K562 (cell line): ENCODE results near the gene RTL10. TPM values are rescaled to one million over a fixed set of nuclear protein-coding genes. Genes with fewer than 3 reads are reported as not detected.

Source experiments
- ERF ChIP-seq: fragments of 450-650 bp; formaldehyde crosslinking; IDR thresholded peaks from 2 replicates; pipeline ENCODE4 v1.4.0; 2020; ENCODE audit warnings: mild to moderate bottlenecking, mixed read lengths
- HDAC3 ChIP-seq: fragments of 450-650 bp; IDR thresholded peaks from 2 replicates; pipeline ENCODE4 v1.6.1; 2018; ENCODE audit warnings: borderline replicate concordance, mild to moderate bottlenecking, moderate library complexity; ENCODE audit not compliant: partially characterized antibody
- MXI1 ChIP-seq: IDR thresholded peaks from 2 replicates; pipeline ENCODE4 v1.6.1; 2011; ENCODE audit warnings: low read depth, mild to moderate bottlenecking, improper control_type of control experiment, low read length
- NFYB ChIP-seq: IDR thresholded peaks from 2 replicates; pipeline ENCODE4 v1.6.1; 2011; ENCODE audit warnings: mild to moderate bottlenecking, moderate library complexity; ENCODE audit not compliant: insufficient read length; ENCODE audit errors: extremely low read depth
- POLR3A ChIP-seq: IDR thresholded peaks from 2 replicates; pipeline ENCODE4 v1.6.1; 2011; ENCODE audit warnings: borderline replicate concordance, mild to moderate bottlenecking, moderate library complexity; ENCODE audit not compliant: insufficient read length, insufficient read depth; ENCODE audit errors: extremely low read depth
- PURB ChIP-seq: sonication (generic); formaldehyde crosslinking; IDR thresholded peaks from 2 replicates; pipeline ENCODE4 v1.9.0; 2021; ENCODE audit warnings: low read depth, mild to moderate bottlenecking, missing genetic modification reagents
- SAFB2 ChIP-seq: fragments of 200-400 bp; formaldehyde crosslinking; IDR thresholded peaks from 2 replicates; pipeline ENCODE4 v1.6.1; 2018; ENCODE audit warnings: borderline replicate concordance, low read length, low read depth, moderate library complexity; ENCODE audit not compliant: severe bottlenecking
- ZC3H8 ChIP-seq: fragments of 450-650 bp; IDR thresholded peaks from 2 replicates; pipeline ENCODE4 v1.6.1; 2017
- ZKSCAN3 ChIP-seq: fragments of 250-450 bp; sonication (Bioruptor Pico); IDR thresholded peaks from 2 replicates; pipeline ENCODE4 v1.4.0; 2020
- ZNF121 ChIP-seq: sonication (generic); formaldehyde crosslinking; conservative IDR thresholded peaks from 2 replicates; pipeline ENCODE4 v1.8.0; 2022; ENCODE audit warnings: missing genetic modification reagents
- ZNF175 ChIP-seq: fragments of 200-800 bp; sonication (Bioruptor generic); IDR thresholded peaks from 2 replicates; pipeline ENCODE4 v1.6.1; 2016; ENCODE audit warnings: low read depth, mild to moderate bottlenecking, missing genetic modification characterization, missing compliant biosample characterization
- ZNF239 ChIP-seq: fragments of 250-450 bp; sonication (Bioruptor Pico); IDR thresholded peaks from 2 replicates; pipeline ENCODE4 v1.4.0; 2020; ENCODE audit warnings: mild to moderate bottlenecking
- polyA plus RNA-seq, 8 experiments: library from polyadenylated mRNA; depleted of rRNA in 4 of 8; stranded (reverse) in 5 of 8; unstranded in 3 of 8; fragments of >200 nt; fragmentation: Nextera tagmentation in 2 of 8; fragmentation: Illumina TruSeq in 1 of 8; extraction: Ambion mirVana in 2 of 8; extraction: Trizol in 1 of 8; gene quantifications; 2 replicates each; pipeline versions ENCODE4 v1.2.1 to v1.2.3, GENCODE V29; 2011 to 2014; ENCODE audit warnings: inconsistent platforms in 1 of 8, missing spikeins in 1 of 8
- total RNA-seq, 7 experiments: library from RNA; depleted of rRNA in 6 of 7; stranded (reverse); fragments of >200 nt in 6 of 7; fragmentation: Illumina TruSeq in 2 of 7; extraction: Trizol in 2 of 7; gene quantifications; 2 replicates each; pipeline versions ENCODE4 v1.2.1 to v1.2.3, GENCODE V29; 2011 to 2021; ENCODE audit warnings: low replicate concordance in 1 of 7
- TF ChIP-seq, protein P1 (sequence below): fragments of 250-450 bp; sonication (Bioruptor Pico); IDR thresholded peaks from 2 replicates; pipeline ENCODE4 v1.4.0; 2020
- TF ChIP-seq, protein P2 (sequence below): fragments of 450-650 bp; IDR thresholded peaks from 2 replicates; pipeline ENCODE4 v1.7.1; 2018; ENCODE audit warnings: mild to moderate bottlenecking, low read depth; ENCODE audit not compliant: partially characterized antibody
- TF ChIP-seq, protein P3 (sequence below): fragments of 250-450 bp; sonication (Bioruptor Pico); IDR thresholded peaks from 2 replicates; pipeline ENCODE4 v1.5.0; 2021
- TF ChIP-seq, protein P4 (sequence below): sonication (generic); formaldehyde crosslinking; IDR thresholded peaks from 2 replicates; pipeline ENCODE4 v1.8.0; 2022; ENCODE audit warnings: mild to moderate bottlenecking, low read depth, missing genetic modification reagents

RTL10 gene
- total and polyA plus RNA-seq, 9 of the 15 experiments (the other 6 are each of a cell fraction or from before 2014, with no cell fraction given), result 19.8 to 75.5 (median 32.5) TPM

DNA sequence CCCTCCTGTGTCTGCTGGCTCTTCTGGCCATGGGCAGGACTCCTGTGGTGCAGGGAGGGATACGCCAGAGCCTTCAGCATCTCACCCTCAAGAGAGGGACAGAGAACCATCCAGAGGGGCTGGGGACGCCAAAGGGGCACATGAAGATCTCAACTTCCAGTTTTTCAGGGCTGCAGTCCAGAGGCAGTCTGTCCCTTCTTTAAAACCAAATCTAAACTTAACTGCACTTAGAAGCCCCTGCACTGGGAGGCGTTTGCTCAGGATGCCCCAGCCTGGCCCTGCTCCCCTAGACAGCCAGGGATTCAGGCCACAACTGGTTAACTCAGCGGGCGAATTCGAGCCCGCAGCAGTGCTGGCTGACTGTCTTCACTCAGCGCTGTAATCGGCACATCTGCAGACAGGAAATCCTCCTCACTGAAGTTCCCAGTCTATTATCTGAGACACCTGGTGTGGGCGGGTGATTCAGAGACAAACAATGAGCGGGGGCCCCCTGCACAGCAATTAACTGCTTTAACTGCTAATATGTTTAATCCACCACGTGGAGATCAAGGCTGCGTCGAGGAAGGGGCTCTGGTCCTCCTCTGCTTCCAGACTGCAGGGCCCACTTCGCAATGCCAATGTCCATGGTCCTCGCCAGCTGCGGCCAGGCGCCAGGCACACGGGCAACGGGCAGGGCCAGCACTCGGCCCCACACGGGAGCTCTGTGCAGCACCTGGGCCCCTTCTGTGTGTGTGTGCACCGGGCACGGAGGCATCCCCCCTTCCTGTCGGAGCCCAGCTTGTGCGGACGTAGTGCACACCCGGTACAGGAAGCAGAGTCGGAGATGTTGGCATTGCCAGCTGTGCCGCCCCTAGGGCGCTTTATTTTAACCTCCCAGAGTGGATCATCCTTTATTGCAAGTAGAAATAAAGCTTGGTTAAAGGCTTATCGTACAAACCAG is 36.9 kb upstream of the RTL10 start (continued):
- TF ChIP-seq HDAC3 (no peak), SAFB2 (no peak), ERF (peak; percentile 91), ZNF175 (CRISPR knock-in tag) (peak; percentile 94; the same call in 1 of the 2 replicates), NFYB (no peak), MXI1 (peak; percentile 75; the same call in 1 of the 2 replicates), POLR3A (no peak), ZKSCAN3 (CRISPR knock-in tag) (no peak), ZNF239 (CRISPR knock-in tag) (no peak; the same call in 1 of the 2 replicates), ZNF121 (CRISPR knock-in tag) (no peak), ZC3H8 (no peak), PURB (CRISPR knock-in tag) (no peak)
- TF ChIP-seq, protein P1, sequence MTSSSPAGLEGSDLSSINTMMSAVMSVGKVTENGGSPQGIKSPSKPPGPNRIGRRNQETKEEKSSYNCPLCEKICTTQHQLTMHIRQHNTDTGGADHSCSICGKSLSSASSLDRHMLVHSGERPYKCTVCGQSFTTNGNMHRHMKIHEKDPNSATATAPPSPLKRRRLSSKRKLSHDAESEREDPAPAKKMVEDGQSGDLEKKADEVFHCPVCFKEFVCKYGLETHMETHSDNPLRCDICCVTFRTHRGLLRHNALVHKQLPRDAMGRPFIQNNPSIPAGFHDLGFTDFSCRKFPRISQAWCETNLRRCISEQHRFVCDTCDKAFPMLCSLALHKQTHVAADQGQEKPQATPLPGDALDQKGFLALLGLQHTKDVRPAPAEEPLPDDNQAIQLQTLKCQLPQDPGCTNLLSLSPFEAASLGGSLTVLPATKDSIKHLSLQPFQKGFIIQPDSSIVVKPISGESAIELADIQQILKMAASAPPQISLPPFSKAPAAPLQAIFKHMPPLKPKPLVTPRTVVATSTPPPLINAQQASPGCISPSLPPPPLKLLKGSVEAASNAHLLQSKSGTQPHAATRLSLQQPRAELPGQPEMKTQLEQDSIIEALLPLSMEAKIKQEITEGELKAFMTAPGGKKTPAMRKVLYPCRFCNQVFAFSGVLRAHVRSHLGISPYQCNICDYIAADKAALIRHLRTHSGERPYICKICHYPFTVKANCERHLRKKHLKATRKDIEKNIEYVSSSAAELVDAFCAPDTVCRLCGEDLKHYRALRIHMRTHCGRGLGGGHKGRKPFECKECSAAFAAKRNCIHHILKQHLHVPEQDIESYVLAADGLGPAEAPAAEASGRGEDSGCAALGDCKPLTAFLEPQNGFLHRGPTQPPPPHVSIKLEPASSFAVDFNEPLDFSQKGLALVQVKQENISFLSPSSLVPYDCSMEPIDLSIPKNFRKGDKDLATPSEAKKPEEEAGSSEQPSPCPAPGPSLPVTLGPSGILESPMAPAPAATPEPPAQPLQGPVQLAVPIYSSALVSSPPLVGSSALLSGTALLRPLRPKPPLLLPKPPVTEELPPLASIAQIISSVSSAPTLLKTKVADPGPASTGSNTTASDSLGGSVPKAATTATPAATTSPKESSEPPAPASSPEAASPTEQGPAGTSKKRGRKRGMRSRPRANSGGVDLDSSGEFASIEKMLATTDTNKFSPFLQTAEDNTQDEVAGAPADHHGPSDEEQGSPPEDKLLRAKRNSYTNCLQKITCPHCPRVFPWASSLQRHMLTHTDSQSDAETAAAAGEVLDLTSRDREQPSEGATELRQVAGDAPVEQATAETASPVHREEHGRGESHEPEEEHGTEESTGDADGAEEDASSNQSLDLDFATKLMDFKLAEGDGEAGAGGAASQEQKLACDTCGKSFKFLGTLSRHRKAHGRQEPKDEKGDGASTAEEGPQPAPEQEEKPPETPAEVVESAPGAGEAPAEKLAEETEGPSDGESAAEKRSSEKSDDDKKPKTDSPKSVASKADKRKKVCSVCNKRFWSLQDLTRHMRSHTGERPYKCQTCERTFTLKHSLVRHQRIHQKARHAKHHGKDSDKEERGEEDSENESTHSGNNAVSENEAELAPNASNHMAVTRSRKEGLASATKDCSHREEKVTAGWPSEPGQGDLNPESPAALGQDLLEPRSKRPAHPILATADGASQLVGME (CRISPR knock-in tag), result peak; percentile 72; the same call in 1 of the 2 replicates
- TF ChIP-seq, protein P2, sequence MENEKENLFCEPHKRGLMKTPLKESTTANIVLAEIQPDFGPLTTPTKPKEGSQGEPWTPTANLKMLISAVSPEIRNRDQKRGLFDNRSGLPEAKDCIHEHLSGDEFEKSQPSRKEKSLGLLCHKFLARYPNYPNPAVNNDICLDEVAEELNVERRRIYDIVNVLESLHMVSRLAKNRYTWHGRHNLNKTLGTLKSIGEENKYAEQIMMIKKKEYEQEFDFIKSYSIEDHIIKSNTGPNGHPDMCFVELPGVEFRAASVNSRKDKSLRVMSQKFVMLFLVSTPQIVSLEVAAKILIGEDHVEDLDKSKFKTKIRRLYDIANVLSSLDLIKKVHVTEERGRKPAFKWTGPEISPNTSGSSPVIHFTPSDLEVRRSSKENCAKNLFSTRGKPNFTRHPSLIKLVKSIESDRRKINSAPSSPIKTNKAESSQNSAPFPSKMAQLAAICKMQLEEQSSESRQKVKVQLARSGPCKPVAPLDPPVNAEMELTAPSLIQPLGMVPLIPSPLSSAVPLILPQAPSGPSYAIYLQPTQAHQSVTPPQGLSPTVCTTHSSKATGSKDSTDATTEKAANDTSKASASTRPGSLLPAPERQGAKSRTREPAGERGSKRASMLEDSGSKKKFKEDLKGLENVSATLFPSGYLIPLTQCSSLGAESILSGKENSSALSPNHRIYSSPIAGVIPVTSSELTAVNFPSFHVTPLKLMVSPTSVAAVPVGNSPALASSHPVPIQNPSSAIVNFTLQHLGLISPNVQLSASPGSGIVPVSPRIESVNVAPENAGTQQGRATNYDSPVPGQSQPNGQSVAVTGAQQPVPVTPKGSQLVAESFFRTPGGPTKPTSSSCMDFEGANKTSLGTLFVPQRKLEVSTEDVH, result peak; percentile 76
- TF ChIP-seq, protein P3, sequence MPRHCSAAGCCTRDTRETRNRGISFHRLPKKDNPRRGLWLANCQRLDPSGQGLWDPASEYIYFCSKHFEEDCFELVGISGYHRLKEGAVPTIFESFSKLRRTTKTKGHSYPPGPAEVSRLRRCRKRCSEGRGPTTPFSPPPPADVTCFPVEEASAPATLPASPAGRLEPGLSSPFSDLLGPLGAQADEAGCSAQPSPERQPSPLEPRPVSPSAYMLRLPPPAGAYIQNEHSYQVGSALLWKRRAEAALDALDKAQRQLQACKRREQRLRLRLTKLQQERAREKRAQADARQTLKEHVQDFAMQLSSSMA (CRISPR knock-in tag), result peak; percentile 79; the same call in 1 of the 2 replicates
- TF ChIP-seq, protein P4, sequence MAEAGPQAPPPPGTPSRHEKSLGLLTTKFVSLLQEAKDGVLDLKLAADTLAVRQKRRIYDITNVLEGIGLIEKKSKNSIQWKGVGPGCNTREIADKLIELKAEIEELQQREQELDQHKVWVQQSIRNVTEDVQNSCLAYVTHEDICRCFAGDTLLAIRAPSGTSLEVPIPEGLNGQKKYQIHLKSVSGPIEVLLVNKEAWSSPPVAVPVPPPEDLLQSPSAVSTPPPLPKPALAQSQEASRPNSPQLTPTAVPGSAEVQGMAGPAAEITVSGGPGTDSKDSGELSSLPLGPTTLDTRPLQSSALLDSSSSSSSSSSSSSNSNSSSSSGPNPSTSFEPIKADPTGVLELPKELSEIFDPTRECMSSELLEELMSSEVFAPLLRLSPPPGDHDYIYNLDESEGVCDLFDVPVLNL, result no peak
